SJSA1 (cell line): Measurements from ENCODE around the gene GADD45A. TPM values are rescaled to one million over a fixed set of nuclear protein-coding genes. Genes with fewer than 3 reads are reported as not detected.
"Not testable (repeated sequence)": the region's sequence is repeated elsewhere in the genome, so short reads cannot be mapped to it uniquely, and the experiment has no call there.

ENCODE experiments used
- DNase-seq, 2 experiments: peaks; one replicate each; pipeline ENCODE4 v3.0.0-alpha.2; 2015 to 2020; ENCODE audit warnings: low spot score in 2 of 2, low read depth in 1 of 2
- H3K27ac ChIP-seq: fragments of 250-450 bp; sonication (Bioruptor Pico); 2 replicates; pipeline ENCODE4 v1.5.1; 2020; ENCODE audit warnings: mild to moderate bottlenecking, moderate library complexity
- H3K27me3 ChIP-seq: fragments of 250-450 bp; sonication (Bioruptor Pico); replicated peaks from 2 replicates; pipeline ENCODE4 v1.5.1; 2020; ENCODE audit warnings: mild to moderate bottlenecking, moderate library complexity
- H3K36me3 ChIP-seq: fragments of 250-450 bp; sonication (Bioruptor Pico); 2 replicates; pipeline ENCODE4 v1.5.1; 2020; ENCODE audit warnings: mild to moderate bottlenecking
- H3K4me1 ChIP-seq: fragments of 250-450 bp; sonication (Bioruptor Pico); replicated peaks from 2 replicates; pipeline ENCODE4 v1.6.1; 2021; ENCODE audit warnings: mild to moderate bottlenecking
- H3K4me3 ChIP-seq: fragments of 250-450 bp; sonication (Bioruptor Pico); 2 replicates; pipeline ENCODE4 v1.5.1; 2020; ENCODE audit warnings: mild to moderate bottlenecking
- H3K9me3 ChIP-seq: fragments of 250-450 bp; sonication (Bioruptor Pico); replicated peaks from 2 replicates; pipeline ENCODE4 v1.5.1; 2020; ENCODE audit warnings: mild to moderate bottlenecking
- total RNA-seq: library from RNA; depleted of rRNA; stranded (reverse); fragments of >200 nt; shearing (Covaris generic); gene quantifications from 2 replicates; pipeline ENCODE4 v1.2.3, GENCODE V29; 2014

Gene GADD45A
- total RNA-seq, 1 experiment from 2014 or later = 63.1 TPM

DNA sequence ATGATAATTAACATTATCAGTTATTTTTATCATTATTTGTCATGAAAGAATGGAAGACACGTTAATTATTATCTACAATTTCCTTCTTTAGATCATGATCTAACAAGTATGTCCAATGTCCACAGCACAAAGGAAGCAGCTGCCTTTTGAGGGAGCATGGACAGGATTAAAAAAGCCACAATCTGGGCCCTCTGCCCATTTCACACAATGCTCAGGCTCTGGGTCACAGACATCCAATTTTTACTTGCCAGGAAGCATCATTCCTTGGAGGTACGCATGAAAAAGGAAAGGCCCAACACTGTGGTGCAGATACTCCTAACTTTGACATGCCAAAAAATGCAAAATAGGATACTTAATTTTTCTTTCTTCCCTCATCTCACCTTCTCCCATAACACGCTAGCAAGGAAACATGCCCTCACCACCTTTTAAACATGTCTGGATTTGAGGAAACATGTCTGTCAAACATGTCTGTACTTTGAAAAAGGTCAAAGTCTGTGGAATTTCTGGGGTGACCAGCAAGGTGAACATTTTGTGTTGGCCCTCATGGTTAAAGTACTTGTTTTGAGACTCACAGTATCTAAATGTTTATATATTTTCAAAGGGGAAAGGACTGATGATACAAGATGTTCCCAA is 40.0 kb downstream of the GADD45A start:
- no peak overlapping the region for H3K4me3 ChIP-seq
- H3K9me3 ChIP-seq = no peaks in the 10 kb centered on the region
- no peaks in the 10 kb centered on the region for H3K27me3 ChIP-seq
- peak; percentile 67 to 71 for DNase-seq
- peak overlapping the region; percentile 43 for H3K27ac ChIP-seq
- H3K36me3 ChIP-seq = peaks cover 28% of the 10 kb centered on the region
- H3K4me1 ChIP-seq = peaks cover 56% of the 10 kb centered on the region

GRCh38 chr1:67726224-67726623 is 41.2 kb downstream of the GADD45A start:
- no peak for DNase-seq
- H3K4me1 ChIP-seq = peaks cover 56% of the 10 kb centered on the region

GRCh38 chr1:67729872-67730271 is 44.9 kb downstream of the GADD45A start:
- peaks cover 26% of the 10 kb centered on the region for H3K36me3 ChIP-seq
- no peak for DNase-seq
- H3K9me3 ChIP-seq = no peaks in the 10 kb centered on the region
- H3K4me3 ChIP-seq = no peak overlapping the region
- no peak overlapping the region for H3K27ac ChIP-seq
- H3K4me1 ChIP-seq = peaks cover 52% of the 10 kb centered on the region
- H3K27me3 ChIP-seq = no peaks in the 10 kb centered on the region

More at GRCh38 chr1:67726224-67726623, 41.2 kb downstream of the GADD45A start:
- H3K36me3 ChIP-seq = peaks cover 28% of the 10 kb centered on the region
- H3K27me3 ChIP-seq = no peaks in the 10 kb centered on the region
- H3K4me3 ChIP-seq = no peak overlapping the region
- peak overlapping the region; percentile 37; the same call in 1 of the 2 replicates for H3K27ac ChIP-seq
- H3K9me3 ChIP-seq = no peaks in the 10 kb centered on the region

DNA sequence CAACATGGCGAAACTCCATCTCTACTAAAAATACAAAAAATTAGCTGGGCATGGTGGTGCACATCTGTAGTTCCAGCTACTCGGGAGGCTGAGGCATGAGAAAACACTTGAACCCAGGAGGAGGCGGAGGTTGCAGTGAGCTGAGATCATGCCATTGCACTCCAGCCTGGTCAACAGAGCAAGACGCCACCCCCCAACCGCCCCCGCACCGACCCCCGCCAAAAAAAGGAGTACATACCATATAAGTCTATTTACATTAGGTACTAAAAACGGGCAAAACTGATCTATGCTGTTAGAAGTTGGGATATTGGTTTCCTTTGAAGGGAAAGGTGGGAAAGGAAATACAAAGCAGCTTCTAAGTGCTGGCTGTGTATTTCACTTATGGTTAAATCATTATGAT is 45.3 kb downstream of the GADD45A start:
- not testable (repeated sequence) for DNase-seq, H3K27ac ChIP-seq, H3K27me3 ChIP-seq, H3K4me3 ChIP-seq, H3K9me3 ChIP-seq
- Histone ChIP-seq H3K36me3 (peaks cover 23% of the 10 kb centered on the region), H3K4me1 (peaks cover 52% of the 10 kb centered on the region)

- peaks cover 52% of the 10 kb centered on the region for H3K4me1 ChIP-seq
Measured at GRCh38 chr1:67731322-67731721, 46.3 kb downstream of the GADD45A start.

GRCh38 chr1:67732750-67733151 is 47.8 kb downstream of the GADD45A start:
- H3K27ac ChIP-seq = no peak overlapping the region
- H3K36me3 ChIP-seq = peaks cover 9% of the 10 kb centered on the region
- H3K9me3 ChIP-seq = no peaks in the 10 kb centered on the region
- H3K27me3 ChIP-seq = no peaks in the 10 kb centered on the region
- no peak overlapping the region for H3K4me3 ChIP-seq
- peaks cover 53% of the 10 kb centered on the region for H3K4me1 ChIP-seq
- DNase-seq = no peak

More at GRCh38 chr1:67731322-67731721, 46.3 kb downstream of the GADD45A start:
- no peak for DNase-seq
- Histone ChIP-seq H3K4me3 (no peak overlapping the region), H3K9me3 (no peaks in the 10 kb centered on the region), H3K36me3 (peaks cover 18% of the 10 kb centered on the region), H3K27ac (no peak overlapping the region), H3K27me3 (no peaks in the 10 kb centered on the region)

- H3K27ac ChIP-seq = peak overlapping the region; percentile 8; the same call in 1 of the 2 replicates
- H3K9me3 ChIP-seq = no peaks in the 10 kb centered on the region
- peaks cover 53% of the 10 kb centered on the region for H3K4me1 ChIP-seq
- no peaks in the 10 kb centered on the region for H3K27me3 ChIP-seq
- H3K4me3 ChIP-seq = no peak overlapping the region
- peaks cover 9% of the 10 kb centered on the region for H3K36me3 ChIP-seq
- DNase-seq = peak; percentile 74 to 82
Measured at GRCh38 chr1:67733681-67734322, 48.8 kb downstream of the GADD45A start.

DNA sequence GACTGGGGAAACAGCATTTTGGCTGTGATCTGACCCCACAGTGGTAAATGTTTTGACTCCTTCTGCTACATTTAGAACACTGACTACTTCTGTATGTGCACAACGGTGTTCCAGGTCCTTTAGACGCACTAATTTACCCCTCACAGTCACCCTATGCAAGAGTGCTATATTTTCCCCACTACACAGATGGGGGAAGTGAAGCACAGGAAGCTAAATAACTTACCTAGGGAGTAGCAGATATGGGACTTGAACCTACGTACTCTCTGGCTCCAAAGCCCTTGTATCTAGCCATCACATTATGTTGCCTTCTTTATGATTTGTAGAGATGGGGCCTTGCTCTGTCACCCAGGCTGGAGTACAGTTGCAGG is 49.3 kb downstream of the GADD45A start:
- Histone ChIP-seq H3K27ac (peak overlapping the region; percentile 8; the same call in 1 of the 2 replicates), H3K4me1 (peaks cover 53% of the 10 kb centered on the region), H3K27me3 (no peaks in the 10 kb centered on the region)

GRCh38 chr1:67735206-67735605 is 50.2 kb downstream of the GADD45A start:
- Histone ChIP-seq H3K4me1 (peaks cover 53% of the 10 kb centered on the region), H3K36me3 (peaks cover 10% of the 10 kb centered on the region; the same call in 1 of the 2 replicates), H3K9me3 (no peaks in the 10 kb centered on the region), H3K27ac (peak overlapping the region; percentile 63), H3K27me3 (no peaks in the 10 kb centered on the region), H3K4me3 (no peak overlapping the region)
- DNase-seq = no peak

More for the DNA sequence above, 49.3 kb downstream of the GADD45A start:
- H3K4me3 ChIP-seq = no peak overlapping the region
- H3K36me3 ChIP-seq = peaks cover 12% of the 10 kb centered on the region
- no peaks in the 10 kb centered on the region for H3K9me3 ChIP-seq
- DNase-seq = no peak

- Histone ChIP-seq H3K27ac (peak overlapping the region; percentile 63), H3K4me3 (0 out of 2 replicates have a peak overlapping the region, but pooled peaks have one; percentile 8), H3K36me3 (peaks cover 10% of the 10 kb centered on the region; the same call in 1 of the 2 replicates), H3K4me1 (peaks cover 53% of the 10 kb centered on the region), H3K9me3 (no peaks in the 10 kb centered on the region), H3K27me3 (no peaks in the 10 kb centered on the region)
- peak; percentile 91 to 93 for DNase-seq
Measured at GRCh38 chr1:67735806-67736627, 51.0 kb downstream of the GADD45A start.

DNA sequence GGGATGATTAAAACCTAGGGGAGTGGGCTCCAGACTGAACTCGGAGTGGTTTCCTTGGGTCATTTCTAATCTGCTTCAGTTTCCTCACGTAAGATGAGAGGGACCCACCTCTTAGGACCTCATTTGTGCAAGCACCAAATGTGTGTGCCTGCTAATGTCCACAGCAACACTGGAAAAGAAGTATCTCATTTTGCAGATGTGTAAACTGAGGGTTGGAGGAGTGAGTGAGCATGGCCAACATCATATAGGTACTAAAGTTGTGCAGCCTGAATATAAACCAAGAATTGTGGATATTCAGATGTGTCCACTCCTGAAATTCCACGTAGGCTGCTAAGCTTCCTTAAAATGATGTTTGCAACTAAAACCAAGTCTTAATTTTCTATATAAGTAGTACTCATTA is 51.7 kb downstream of the GADD45A start:
- no peaks in the 10 kb centered on the region for H3K9me3 ChIP-seq
- peaks cover 53% of the 10 kb centered on the region for H3K4me1 ChIP-seq
- no peaks in the 10 kb centered on the region for H3K27me3 ChIP-seq
- no peak overlapping the region for H3K4me3 ChIP-seq
- peaks cover 13% of the 10 kb centered on the region; the same call in 1 of the 2 replicates for H3K36me3 ChIP-seq
- peak overlapping the region; percentile 63 for H3K27ac ChIP-seq
- DNase-seq = no peak

DNA sequence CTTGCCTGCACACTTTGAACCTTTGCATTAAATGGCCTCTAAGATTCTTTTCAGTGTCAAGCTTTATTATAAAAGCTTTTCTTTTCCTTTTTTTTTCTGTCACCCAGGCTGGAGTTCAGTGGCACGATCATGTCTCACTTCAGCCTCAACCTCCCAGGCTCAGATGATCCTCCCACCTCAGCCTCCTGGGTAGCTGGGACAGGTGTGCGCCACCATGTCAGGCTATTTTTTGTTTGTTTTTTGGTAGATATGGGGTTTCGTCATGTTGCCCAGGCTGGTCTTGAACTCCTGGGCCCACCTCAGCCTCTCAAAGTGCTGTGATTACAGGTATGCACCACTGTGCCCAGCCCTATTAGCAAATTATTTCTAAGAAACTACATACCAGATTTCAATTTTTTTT is 52.9 kb downstream of the GADD45A start:
- Histone ChIP-seq H3K4me3 (no peak overlapping the region), H3K27me3 (no peaks in the 10 kb centered on the region), H3K36me3 (peaks cover 13% of the 10 kb centered on the region; the same call in 1 of the 2 replicates), H3K27ac (no peak overlapping the region), H3K4me1 (peaks cover 45% of the 10 kb centered on the region), H3K9me3 (no peaks in the 10 kb centered on the region)
- no peak for DNase-seq
